ENCODE measurements around the gene BCL2L12. TPM values are rescaled to one million over a fixed set of nuclear protein-coding genes. Genes with fewer than 3 reads are reported as not detected.

BCL2L12 gene
- total RNA-seq, 4 donors from 2014 or later: 4.7 to 6.8 (median 5.8) TPM

GRCh38 chr19:49677901-49678674 lies 12.4 kb downstream of the BCL2L12 start:
- 2 to 3% methylated on average over 15 to 21 of the region's 21 CpGs for WGBS, 2 donors
- peaks cover 0 to 23% (median 11%) of the 10 kb centered on the region in 3 donors for H3K36me3 ChIP-seq
- no peak for TF ChIP-seq POLR2A (IDR thresholded peaks at IDR 0.05)
- TF ChIP-seq, protein P1, sequence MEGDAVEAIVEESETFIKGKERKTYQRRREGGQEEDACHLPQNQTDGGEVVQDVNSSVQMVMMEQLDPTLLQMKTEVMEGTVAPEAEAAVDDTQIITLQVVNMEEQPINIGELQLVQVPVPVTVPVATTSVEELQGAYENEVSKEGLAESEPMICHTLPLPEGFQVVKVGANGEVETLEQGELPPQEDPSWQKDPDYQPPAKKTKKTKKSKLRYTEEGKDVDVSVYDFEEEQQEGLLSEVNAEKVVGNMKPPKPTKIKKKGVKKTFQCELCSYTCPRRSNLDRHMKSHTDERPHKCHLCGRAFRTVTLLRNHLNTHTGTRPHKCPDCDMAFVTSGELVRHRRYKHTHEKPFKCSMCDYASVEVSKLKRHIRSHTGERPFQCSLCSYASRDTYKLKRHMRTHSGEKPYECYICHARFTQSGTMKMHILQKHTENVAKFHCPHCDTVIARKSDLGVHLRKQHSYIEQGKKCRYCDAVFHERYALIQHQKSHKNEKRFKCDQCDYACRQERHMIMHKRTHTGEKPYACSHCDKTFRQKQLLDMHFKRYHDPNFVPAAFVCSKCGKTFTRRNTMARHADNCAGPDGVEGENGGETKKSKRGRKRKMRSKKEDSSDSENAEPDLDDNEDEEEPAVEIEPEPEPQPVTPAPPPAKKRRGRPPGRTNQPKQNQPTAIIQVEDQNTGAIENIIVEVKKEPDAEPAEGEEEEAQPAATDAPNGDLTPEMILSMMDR (IDR thresholded peaks at IDR 0.05): peak; percentile 37 to 76 (median 63)
- DNase-seq (ENCODE audit: low spot score in 2 of 2): peak; percentile 72 to 83
- no peaks in the 10 kb centered on the region for H3K9me3 ChIP-seq
- peak overlapping the region; percentile 66 to 100 (median 92) for H3K4me3 ChIP-seq
- H3K27me3 ChIP-seq: no peaks in the 10 kb centered on the region
- peak overlapping the region; percentile 93 to 97 (median 96) for H3K27ac ChIP-seq
- H3K4me1 ChIP-seq: peaks cover 0 to 52% (median 28%) of the 10 kb centered on the region in 4 donors

DNA sequence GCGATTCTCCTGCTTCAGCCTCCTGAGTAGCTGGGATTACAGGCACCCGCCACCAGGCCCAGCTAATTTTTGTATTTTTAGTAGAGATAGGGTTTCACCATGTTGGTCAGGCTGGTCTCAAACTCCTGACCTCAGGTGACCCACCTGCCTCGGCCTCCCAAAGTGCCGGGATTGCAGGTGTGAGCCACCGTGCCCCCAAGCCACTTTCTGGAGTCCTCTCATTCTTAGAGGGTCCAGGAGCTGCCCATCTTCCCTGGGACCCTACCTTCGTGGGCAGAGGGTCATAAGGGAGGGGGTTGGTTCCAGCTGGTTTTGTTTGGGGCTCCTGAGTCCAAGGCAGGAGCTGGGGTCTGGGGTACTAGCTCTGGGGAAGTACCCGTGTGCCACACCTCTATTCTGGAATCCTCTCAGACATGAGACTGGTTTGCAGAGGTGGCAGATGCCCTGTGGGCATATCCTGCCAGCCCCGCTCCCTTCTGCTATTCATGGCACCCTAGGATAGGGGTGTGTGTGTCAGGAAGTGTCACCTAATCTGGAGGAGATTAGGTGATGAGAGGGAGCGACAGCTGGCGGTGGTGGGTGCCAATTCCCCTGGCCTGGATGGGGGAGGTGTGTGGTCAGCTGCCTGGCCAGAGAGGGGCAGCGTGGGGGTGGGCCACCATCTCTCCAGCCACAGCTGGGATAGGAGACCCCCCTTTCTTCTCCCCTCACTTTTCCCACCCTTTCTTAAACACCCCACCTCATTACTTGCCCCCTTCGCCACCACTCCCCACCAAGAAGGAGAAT lies 13.4 kb downstream of the BCL2L12 start:
- Histone ChIP-seq H3K4me3 (no peak overlapping the region), H3K36me3 (peaks cover 0 to 34% (median 11%) of the 10 kb centered on the region in 3 donors), H3K4me1 (peaks cover 0 to 52% (median 28%) of the 10 kb centered on the region in 4 donors), H3K27me3 (no peaks in the 10 kb centered on the region), H3K9me3 (no peaks in the 10 kb centered on the region), H3K27ac (peak overlapping the region in 2 of 4 donors; percentile 95 to 97)
- TF ChIP-seq POLR2A (IDR thresholded peaks at IDR 0.05) (no peak), EP300 (IDR thresholded peaks at IDR 0.05) (no peak)
- TF ChIP-seq, protein P1 (IDR thresholded peaks at IDR 0.05): no peak
- DNase-seq (ENCODE audit: low spot score in 2 of 2): no peak
- WGBS, 2 donors: 63 to 66% methylated on average over 12 of the region's 12 CpGs

DNA sequence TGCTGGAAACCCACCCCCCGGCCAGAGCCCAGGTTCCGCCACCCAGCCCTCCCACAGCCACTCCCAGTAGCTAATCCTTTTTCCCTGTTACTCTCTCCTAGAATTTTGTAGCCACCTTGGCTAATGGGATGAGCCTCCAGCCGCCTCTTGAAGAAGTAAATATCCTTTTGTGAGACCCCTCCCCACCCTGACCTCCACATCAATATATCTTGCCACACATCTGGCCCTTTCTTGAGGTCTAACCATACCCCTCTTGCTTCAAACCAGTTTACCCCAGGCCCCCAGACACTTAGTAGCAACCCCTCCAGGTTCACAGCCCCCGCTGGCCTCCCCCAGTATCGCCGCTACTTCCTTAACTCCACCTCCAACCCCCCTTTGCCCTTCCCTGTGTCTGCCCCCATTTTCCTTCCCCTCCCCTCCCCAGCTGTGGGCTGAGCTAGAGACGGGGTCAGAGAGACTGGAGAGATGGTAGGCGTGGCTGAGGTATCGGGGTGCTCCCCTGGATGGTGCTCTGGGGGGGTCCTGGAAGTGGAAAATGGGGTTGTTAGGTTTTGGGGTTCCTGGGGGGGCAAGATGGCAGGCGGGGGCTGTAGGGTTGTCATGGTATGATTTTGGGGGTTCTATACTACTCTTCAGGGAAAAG lies 14.2 kb downstream of the BCL2L12 start:
- peaks cover 0 to 52% (median 28%) of the 10 kb centered on the region in 4 donors for H3K4me1 ChIP-seq
- peak overlapping the region; percentile 50 to 97 (median 78) for H3K27ac ChIP-seq
- no peak for TF ChIP-seq POLR2A (IDR thresholded peaks at IDR 0.05)
- TF ChIP-seq EP300 (IDR thresholded peaks at IDR 0.05): no peak
- TF ChIP-seq, protein P1 (IDR thresholded peaks at IDR 0.05): no peak
- peaks cover 0 to 41% (median 18%) of the 10 kb centered on the region in 3 donors for H3K36me3 ChIP-seq
- 43 to 49% methylated on average over 10 of the region's 10 CpGs for WGBS, 2 donors
- DNase-seq (ENCODE audit: low spot score in 2 of 2): no peak
- no peaks in the 10 kb centered on the region for H3K27me3 ChIP-seq
- H3K9me3 ChIP-seq: no peaks in the 10 kb centered on the region
- peak overlapping the region in 1 of 4 donors; percentile 30 for H3K4me3 ChIP-seq

DNA sequence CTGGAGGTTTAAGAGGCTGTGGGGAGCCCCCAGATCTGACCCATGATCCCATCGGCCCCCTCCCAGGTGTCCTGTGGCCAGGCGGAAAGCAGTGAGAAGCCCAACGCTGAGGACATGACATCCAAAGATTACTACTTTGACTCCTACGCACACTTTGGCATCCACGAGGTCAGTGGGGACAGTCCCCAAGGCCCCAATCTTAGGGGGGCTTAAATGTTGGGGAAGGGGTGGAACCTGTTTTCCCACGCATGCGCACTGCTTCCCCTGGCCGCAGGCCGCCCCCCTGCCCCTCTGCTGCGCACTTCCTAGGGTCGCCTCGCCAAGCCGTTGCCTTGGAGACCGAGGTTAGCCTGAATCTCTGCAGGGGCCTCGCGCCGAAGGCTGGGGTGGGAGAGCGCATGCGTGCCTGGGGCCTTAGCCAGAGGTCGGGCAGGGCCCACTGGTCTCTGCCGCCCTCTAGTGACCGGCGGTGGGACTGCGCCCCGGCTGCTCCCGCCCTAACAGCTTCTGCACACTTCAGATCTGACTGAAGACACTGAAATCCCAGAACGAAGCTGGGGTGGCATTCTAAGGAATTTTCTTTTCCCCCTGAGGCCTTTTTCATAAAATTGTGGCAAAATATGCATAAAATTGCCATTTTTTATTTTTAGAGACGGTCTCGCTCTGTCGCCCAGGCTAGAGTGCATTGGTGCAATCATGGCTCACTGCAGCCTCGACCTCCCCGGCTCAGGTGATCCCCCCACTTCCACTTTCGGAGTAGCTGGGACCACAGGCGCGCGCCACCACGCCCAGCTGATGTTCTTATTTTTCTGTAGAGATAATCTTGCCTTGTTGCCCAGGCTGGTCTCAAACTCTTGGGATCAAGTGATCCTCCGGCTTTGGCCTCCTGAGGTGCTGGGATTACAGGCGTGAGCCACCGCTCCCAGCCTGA lies 15.0 kb downstream of the BCL2L12 start:
- Histone ChIP-seq H3K27ac (peak overlapping the region; percentile 50 to 97 (median 78)), H3K27me3 (no peaks in the 10 kb centered on the region), H3K9me3 (no peaks in the 10 kb centered on the region), H3K36me3 (peaks cover 0 to 49% (median 22%) of the 10 kb centered on the region in 3 donors), H3K4me3 (peak overlapping the region in 2 of 4 donors; percentile 23 to 30), H3K4me1 (peaks cover 0 to 45% (median 28%) of the 10 kb centered on the region in 4 donors)
- WGBS, 2 donors: 29 to 40% methylated on average over 28 to 39 of the region's 40 CpGs
- DNase-seq (ENCODE audit: low spot score in 2 of 2): peak; percentile 79 to 86
- TF ChIP-seq POLR2A (IDR thresholded peaks at IDR 0.05): no peak
- TF ChIP-seq EP300 (IDR thresholded peaks at IDR 0.05): peak; percentile 52 to 58
- TF ChIP-seq, protein P1 (IDR thresholded peaks at IDR 0.05): peak; percentile 97 to 100 (median 100)
